ENCODE data around the gene SNX32. TPM values are rescaled to one million over a fixed set of nuclear protein-coding genes. Genes with fewer than 3 reads are reported as not detected.

SNX32 gene
- total RNA-seq, 4 donors from 2014 or later: 0.58 to 2.6 TPM; not detected in 2

DNA sequence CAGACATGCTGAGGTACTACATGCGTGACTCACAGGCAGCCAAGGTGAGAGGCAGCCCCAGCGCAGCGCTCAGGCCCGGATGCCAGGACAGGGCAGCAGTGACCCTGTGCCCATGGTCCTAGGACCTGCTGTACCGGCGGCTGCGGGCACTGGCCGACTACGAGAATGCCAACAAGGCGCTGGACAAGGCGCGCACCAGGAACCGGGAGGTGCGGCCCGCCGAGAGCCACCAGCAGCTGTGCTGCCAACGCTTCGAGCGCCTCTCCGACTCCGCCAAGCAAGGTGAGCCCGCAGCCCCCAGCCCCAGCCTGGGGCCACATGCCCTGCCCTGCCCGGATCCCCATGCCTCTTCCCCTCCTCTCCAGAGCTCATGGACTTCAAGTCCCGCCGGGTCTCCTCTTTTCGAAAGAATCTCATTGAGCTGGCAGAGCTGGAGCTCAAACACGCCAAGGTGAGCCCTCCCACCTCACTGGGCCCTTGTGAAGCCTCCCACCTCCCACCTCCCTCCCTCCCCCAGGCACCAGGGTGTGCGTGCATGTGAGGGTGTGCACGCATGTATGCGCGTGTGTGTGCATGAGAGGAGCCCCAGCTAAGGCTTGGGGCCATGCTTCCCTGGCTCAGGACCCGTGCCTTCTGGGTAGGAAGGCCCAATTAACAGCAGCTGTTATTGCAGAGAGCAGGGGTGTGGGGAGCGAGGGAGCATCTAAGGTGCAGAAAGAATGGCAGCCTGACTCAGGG lies 18.9 kb downstream of the SNX32 start:
- no peak for DNase-seq
- no peaks in the 10 kb centered on the region for H3K27me3 ChIP-seq
- H3K4me3 ChIP-seq: no peak overlapping the region
- H3K27ac ChIP-seq: no peak overlapping the region
- no peak for TF ChIP-seq CTCF (IDR thresholded peaks at IDR 0.05)
- no peak for TF ChIP-seq POLR2A (IDR thresholded peaks at IDR 0.05)
- intact Hi-C loops (cut with DNase I; ENCODE audit: low total_unique reads): no loop called here
- H3K9me3 ChIP-seq: no peaks in the 10 kb centered on the region
- H3K4me1 ChIP-seq: peaks cover 0 to 6% of the 10 kb centered on the region in 2 donors
- no peaks in the 10 kb centered on the region for H3K36me3 ChIP-seq

DNA sequence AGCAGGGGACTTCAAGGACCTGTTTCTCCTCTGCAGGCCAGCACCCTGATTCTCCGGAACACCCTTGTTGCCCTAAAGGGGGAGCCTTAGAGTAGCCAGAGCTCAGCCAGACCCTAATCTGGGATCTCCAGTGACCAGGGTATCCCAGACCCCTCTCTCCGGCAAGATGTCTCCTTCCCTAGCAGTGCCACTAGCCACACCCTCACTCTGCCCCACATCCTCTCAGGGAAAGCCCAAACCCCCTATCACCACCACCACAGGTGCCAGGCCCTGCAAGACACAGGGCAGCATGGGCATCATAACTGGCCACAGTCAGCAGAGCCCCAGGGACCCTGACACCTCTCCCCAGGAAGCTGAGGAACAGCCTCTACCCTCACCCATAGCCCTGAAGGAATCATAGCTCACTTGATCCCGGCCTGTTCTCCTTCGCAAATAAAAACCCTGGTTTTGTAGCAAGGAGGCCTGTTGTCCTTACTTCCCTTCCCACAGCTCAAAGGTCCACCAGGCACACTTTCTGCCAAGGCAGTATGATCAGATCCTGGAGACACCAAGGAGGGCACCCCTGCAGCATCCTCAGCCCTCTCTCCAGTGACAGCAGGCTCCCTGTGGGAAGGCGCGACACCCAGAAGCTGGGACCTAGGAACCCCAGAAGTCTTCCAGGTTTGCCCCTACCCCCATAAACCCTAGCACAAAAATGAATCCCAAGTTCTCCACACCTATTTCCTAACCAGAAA lies 19.6 kb downstream of the SNX32 start:
- Histone ChIP-seq H3K27ac (no peak overlapping the region), H3K4me1 (peaks cover 0 to 6% of the 10 kb centered on the region in 2 donors), H3K9me3 (no peaks in the 10 kb centered on the region), H3K4me3 (no peak overlapping the region), H3K36me3 (no peaks in the 10 kb centered on the region), H3K27me3 (no peaks in the 10 kb centered on the region)
- no peak for TF ChIP-seq CTCF (IDR thresholded peaks at IDR 0.05)
- TF ChIP-seq POLR2A (IDR thresholded peaks at IDR 0.05): no peak
- no peak for DNase-seq
- intact Hi-C loops (cut with DNase I; ENCODE audit: low total_unique reads): no loop called here

DNA sequence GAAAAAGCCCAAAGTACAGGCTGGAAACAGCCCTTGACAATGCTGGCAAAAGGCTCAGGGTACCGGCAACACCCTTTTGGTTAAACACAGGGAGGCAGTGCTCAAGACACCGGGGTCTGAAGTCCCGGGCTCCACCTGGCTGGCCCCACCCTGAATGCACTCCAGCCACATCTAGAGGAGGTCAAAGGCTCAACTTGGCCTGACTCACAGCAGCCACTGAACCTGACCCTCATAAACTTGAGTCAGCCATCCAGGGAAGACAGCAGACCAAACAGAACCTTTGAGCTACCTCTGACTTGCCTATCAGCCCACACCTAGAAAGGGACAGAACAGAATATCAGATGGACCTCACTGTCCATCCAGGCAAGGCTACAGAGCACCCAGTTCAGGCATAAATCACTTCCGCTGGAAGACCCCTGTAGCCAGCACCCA lies 20.4 kb downstream of the SNX32 start:
- Histone ChIP-seq H3K27me3 (no peaks in the 10 kb centered on the region), H3K9me3 (no peaks in the 10 kb centered on the region), H3K4me3 (no peak overlapping the region), H3K36me3 (no peaks in the 10 kb centered on the region), H3K27ac (no peak overlapping the region), H3K4me1 (peaks cover 0 to 6% of the 10 kb centered on the region in 2 donors)
- intact Hi-C loops (cut with DNase I; ENCODE audit: low total_unique reads): no loop called here
- TF ChIP-seq POLR2A (IDR thresholded peaks at IDR 0.05): no peak
- no peak for TF ChIP-seq CTCF (IDR thresholded peaks at IDR 0.05)
- DNase-seq: no peak

GRCh38 chr11:65854852-65855837 lies 21.4 kb downstream of the SNX32 start:
- H3K4me1 ChIP-seq: peaks cover 0 to 6% of the 10 kb centered on the region in 2 donors

More at GRCh38 chr11:65854852-65855837, 21.4 kb downstream of the SNX32 start:
- H3K9me3 ChIP-seq: no peaks in the 10 kb centered on the region
- no peak for DNase-seq
- no peak overlapping the region for H3K4me3 ChIP-seq
- intact Hi-C loops (cut with DNase I; ENCODE audit: low total_unique reads): no loop called here
- no peaks in the 10 kb centered on the region for H3K36me3 ChIP-seq
- H3K27ac ChIP-seq: no peak overlapping the region
- TF ChIP-seq POLR2A (IDR thresholded peaks at IDR 0.05) (no peak), CTCF (IDR thresholded peaks at IDR 0.05) (no peak)
- H3K27me3 ChIP-seq: no peaks in the 10 kb centered on the region

Measured in uterus (tissue), 4 donors.